ENCODE results near the gene RPRD1B.

DNA sequence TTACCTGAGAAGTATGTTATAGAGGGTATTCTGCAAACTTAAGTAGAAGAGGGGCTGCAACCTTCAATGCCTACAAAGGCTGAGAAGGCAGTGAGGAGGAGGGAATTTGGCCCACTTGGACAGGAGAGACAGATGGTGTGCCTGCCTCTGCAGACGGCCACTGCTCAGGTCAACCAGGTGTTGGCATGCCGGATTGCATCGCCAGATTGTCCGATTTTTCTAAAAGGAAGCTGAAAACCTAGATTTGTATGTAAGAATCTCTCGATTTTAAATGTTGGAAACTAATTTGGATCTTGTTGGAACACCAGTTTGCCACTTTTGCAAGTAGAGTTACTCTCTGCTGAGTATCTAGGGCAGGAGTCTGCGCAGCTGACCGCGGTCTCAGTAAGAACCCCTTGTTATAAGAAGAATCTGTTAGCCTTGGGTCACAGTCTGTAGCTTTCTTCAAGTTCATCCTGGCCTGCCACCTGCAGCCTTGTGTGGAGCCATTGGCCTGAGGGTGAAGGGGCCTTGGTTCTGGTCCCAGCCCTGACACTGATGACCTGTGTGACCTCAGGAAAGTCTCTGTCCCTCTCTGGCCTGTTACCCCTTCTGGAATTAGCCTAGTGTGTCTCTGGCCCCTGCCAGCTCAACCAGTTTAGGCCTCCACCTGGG is 77.1 kb downstream of the RPRD1B start:
- TF ChIP-seq, protein P1, sequence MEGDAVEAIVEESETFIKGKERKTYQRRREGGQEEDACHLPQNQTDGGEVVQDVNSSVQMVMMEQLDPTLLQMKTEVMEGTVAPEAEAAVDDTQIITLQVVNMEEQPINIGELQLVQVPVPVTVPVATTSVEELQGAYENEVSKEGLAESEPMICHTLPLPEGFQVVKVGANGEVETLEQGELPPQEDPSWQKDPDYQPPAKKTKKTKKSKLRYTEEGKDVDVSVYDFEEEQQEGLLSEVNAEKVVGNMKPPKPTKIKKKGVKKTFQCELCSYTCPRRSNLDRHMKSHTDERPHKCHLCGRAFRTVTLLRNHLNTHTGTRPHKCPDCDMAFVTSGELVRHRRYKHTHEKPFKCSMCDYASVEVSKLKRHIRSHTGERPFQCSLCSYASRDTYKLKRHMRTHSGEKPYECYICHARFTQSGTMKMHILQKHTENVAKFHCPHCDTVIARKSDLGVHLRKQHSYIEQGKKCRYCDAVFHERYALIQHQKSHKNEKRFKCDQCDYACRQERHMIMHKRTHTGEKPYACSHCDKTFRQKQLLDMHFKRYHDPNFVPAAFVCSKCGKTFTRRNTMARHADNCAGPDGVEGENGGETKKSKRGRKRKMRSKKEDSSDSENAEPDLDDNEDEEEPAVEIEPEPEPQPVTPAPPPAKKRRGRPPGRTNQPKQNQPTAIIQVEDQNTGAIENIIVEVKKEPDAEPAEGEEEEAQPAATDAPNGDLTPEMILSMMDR (conservative IDR thresholded peaks at IDR 0.05), result no peak
- no peak for TF ChIP-seq EZH2 (IDR thresholded peaks at IDR 0.05; ENCODE audit: low read depth)

All from PC-9 (cell line).